ENCODE measurements around the gene GRK4.

DNA sequence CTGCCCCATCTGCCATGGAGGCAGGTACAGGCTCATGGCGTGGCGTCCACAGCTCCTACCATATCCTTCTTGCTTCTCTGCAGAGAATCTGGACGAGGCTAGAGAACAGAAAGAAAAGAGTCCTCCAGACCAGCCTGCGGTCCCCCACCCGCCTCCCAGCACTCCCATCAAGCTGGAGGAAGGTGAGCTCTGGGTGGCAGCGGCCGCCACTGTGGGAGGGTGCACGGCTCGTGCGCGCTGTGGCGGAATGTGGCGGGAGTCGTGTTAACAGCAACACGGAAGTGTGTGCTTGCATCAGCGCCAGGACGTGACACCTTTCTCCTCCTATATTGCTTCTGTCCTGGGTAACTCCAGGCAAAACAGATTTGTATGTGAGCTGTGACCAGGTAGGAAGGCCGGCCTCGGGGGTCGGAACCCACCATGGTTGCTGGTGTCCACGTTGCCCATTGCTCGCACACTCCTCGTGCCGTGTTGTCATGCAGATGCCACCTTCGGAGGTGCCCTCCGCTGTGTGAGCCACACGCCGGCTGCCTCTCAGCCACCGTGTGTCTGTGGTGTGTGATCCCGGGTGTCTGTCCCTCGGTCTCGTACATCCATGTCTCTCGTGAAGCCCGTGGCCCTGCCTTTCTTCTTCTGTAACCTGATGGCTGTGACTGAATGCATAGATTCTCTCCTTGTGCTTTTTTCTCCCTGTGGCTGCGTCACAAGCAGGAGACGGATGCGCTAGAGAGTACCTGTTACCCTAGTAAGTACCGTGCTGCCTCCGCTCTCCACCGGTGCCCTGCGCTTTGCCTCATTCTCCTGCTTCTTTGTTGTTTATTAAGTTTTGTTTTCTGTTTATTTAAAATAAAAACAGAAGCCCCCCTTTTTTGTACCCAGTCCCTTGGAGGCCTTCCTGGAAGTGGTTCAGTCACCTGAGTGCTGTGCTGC, 37.2 kb upstream of the GRK4 start:
- TF ChIP-seq EZH2 (IDR thresholded peaks at IDR 0.05; ENCODE audit: insufficient read depth, poor library complexity, severe bottlenecking) (no peak), EZH2phosphoT487 (IDR thresholded peaks at IDR 0.05; ENCODE audit: insufficient read depth, low read depth) (no peak)

All from GM23248 (cell line).